CD4-positive, alpha-beta T cell treated with Interleukin-17A for 4 hours (primary cell): ENCODE data around the gene FRMD4B.

ENCODE experiments used
- DNase-seq: peaks from one replicate; pipeline ENCODE4 v3.0.0-alpha.2; 2020; ENCODE audit warnings: mixed read lengths

FRMD4B gene

DNA sequence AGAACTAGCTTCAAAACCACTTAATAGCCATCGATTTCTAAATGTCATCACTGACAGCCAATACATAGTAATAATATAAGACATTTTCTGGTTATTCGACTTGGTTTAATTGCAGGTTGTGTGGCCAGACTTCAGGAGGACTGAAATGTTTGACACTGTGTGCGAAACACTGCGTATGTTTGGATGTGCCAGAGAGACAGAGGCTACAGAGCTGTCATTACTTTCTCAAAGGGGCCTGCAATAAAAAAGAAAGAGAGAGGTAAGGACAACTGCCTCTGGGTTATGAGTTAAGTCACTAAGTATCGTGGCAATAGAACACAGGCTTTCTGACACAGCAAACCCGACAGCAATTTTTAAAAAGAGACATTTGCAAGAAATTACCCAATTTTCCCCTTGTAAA lies 264.4 kb downstream of the FRMD4B start:
- no peak for DNase-seq

DNA sequence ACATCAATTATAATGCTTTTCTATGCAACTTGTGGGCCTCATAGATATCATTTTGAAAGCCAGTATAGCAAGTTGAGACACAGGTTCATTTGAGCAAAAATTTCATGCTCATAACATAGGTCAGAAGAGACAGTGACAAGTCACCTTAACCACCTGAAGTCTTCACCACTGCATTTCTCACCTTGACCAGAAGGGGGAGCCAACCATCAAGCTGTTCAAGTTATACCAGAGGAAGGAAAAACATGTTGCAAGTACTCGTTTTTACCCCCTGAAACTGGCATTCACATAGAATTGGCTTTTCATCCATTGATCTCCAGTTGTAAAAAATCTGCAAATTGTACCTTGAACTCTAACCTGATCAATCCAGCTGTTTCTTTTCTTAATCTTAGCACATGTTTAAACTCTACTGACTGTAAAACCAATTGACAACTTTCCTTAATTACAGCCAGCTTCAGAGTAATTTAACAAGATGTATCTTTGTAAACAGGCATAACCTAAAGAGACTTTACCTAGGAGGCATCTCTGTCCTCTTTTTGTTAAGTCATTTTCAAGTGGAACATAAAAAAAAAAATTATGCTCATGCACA lies 264.9 kb downstream of the FRMD4B start:
- peak; percentile 88 for DNase-seq
